HG03196 (cell line): ENCODE measurements around the gene UQCC5.
A peak's percentile ranks its signal among the peaks of the same experiment; 100 is the strongest.

Experiments
- ATAC-seq: cut with Tn5 transposase; IDR thresholded peaks from one replicate; pipeline ENCODE4 v1.9.1; 2021; ENCODE audit not compliant: unreplicated experiment

Gene UQCC5

DNA sequence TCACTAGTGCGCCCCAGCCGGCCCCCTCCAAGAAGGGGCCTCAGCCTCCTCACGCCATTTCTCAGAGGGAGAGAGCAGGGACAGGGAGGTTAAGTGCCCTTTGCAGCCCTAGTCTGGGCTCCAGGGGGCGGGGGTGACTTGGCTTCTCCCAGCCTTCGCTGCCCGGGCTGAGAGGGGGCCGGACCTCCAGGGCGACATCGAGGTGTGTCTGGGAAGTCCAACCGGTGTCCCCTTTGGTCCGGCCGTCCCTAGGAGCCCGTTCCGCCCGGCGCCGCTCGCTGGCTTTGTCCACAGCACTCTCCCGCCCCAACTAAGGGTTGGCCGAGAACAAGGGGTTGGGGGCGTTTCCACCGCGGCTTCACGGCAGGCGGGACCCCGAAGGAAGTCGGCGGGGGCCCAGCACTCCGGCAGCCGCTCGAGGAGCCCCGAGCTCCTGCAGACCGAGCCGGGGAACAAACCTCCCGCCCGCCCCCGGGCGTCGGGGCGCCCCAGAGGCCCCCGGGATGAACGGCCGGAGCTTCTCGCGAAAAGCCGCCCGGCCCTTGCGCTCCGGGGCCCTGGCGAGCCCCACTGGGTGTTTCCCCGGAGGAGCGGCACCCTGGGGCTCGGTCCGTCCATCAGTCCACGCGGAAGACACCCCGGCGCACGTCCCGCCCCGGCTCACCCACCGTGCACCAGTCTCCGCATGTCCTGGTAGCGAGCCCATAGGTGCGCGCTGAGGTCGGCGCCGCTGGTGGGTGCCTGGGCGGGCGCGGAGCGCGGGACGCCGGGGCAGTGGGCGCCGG, 3.4 kb upstream of the UQCC5 start:
- no peak for ATAC-seq

DNA sequence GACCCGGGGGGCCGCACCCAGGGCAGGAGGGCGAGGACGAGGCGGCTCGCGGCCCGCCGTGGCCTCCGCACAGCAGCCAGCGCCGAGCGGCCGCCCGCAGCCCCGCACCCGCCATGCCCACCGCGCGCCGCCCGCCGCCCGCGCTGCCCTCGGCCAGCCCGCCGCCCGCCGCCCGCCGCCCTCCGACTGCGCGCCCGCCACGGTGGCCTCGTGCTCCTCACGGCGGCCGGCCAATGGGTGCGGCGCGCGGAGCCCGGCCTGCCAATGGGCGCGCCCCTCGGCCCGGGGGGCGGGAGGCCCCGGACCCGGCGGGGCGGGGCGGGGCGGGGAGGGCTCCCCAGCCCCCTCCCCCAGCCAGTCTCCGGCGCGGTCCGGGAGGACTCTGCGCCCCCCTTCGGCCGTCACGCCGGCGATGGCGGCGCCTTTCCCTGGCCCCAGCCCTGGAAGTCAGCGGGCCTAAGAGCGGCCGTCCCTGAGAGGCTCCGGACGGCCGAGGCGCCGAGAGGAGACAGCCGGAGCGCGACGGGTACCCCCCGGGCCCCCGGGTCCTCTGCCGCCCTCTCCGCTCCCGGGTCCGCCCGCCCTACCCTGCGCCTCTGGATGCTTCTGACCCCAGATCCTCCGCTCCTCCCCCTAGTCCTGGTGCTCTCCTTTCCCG, 2.7 kb upstream of the UQCC5 start, which contains the start of gene NT5DC2:
TSS of gene NT5DC2 (minus strand) at position 235 of the 658 bp plus-strand sequence. CDS start at position 115, 120 bp downstream.
- peak; percentile 27 for ATAC-seq

DNA sequence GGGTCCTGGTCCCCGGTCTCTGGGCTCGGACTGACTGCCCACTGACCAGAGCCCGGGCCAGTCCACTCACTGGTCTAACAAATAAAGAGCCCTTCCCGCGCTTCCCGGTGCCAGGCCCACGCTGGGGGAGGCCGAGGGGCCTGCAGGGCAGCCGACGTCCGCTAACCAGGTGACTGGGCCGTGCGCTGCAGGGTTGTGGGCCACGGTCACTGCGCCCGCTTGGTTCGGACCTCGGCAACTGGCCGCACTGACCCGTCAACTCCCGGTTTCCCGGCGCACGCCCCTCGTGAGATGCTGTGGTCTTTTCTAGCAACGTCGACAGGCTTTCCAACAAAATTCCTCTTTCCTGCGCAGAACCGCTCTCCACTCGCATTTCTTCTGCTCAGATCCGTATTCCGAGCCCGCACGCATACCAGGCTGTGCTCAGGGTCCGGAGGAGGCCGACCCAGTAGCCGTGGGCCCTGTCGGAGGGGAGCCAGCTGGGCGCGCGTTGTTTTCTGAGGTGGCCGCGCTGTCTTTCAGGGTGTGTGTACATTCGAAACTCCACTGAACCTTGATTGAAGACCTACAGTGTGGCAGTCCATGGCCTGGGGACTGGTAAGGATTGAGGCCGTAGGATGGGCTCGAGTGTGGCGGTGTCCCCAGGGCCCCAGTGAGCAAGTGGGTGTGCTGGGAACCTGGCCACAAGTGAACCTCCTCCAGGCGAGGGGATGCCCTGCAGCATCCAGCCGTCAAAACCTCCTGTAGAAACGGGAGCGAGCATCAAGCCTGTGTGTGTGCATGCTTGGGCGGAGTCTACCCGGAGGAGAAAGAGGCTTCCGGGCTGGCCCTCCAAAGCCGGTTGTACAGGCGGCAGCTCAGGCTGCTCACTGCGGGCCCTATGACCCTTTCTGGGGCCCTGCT, 1.9 kb upstream of the UQCC5 start:
- ATAC-seq, result no peak

DNA sequence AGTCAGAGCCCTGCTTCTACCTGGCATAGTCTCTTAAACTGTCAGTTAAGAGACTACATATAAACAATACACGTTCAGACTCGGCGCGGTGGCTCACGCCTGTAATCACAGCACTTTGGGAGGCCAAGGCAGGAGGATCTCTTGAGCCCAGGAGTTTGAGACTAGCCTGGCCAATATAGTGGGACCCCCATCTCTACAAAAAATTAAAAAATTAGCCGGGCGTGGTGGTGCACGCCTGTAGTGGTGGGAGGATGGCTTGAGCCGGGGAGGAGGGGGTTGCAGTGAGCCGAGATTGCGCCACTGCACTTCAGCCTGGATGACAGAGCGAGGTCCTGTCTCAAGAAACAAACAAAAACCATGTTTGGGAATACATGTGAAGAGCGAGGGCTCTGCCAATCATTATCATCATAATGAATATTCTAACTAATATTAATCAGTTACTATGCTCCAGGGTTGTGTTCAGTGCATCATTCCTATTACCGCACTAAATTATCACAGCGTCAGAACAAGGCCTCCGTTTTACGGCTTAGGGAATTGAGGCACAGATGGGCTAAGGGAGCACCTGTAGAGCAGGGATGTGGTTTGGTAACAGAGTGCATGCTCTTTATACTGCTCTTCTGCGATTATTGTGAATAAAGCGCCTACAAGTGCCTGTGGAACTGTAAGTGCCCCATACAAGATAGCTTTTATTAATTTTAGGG, 844 bp upstream of the UQCC5 start:
- no peak for ATAC-seq

DNA sequence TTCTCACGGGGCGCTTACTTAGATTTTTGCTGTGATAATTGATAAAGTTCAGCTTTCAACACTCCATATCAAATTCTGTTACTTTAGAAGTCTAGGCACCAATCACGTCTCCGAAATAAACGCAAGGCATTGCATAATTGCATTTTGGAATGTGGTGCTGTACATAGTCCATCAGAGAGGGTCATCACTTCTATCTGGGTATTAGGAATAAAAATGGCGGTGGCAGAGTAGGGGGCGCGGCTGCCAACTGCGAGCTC, 365 bp upstream of the UQCC5 start:
- ATAC-seq, result no peak

DNA sequence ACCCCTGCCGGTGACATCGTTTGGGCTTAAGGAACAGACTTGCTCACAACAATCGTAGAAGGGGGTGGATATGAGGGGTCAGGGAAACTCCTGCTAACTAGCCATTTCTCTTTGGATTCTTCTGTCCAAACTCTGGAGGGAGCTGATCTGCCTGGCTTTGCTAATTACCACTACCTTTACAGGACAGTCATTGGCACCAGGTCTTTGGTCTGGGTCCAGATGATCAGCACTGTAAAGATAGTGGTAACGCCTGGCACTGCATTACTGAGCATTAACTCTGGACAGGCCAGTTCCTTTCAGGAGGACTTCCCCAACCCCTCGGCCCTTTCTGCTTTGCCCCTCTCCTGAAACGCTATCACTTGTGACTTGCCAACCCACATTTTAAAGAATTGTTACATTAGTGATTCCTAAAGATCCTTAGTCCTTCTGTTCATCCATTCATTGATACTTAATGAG, 788 bp downstream of the UQCC5 start:
- no peak for ATAC-seq

DNA sequence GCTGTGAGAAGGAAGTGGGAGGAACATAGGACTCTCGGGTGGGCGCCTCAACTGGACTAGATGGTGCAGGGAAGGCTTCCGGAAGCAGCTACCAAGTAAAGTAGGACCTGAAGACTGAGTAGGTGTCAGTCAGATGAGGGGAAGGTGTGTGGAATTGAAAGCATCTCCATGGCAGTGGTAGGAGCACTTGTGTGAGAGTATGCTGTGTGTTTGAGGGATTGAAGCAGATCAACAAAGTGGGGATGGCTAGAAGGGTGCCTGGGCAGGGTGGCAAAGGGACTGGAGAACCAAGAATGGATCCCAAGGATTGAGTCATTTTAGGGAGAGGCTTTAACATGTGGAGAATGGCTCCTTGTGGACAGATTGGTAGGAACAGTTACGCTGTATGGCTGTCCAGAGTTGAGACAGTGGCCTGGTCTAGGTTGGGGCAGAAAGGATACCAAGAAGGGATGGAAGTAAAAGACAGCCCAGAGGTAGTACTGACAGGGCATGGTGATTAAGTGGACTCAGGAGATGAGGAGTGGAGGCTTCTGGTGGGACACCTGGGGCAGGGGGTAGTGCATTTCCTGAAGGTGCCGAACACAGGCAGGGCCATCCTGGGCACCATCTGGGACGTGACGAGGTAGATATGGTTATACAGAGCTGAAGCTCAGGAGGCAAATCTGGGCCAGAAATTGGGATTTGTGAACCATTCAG, 1.5 kb downstream of the UQCC5 start:
- ATAC-seq, result no peak

DNA sequence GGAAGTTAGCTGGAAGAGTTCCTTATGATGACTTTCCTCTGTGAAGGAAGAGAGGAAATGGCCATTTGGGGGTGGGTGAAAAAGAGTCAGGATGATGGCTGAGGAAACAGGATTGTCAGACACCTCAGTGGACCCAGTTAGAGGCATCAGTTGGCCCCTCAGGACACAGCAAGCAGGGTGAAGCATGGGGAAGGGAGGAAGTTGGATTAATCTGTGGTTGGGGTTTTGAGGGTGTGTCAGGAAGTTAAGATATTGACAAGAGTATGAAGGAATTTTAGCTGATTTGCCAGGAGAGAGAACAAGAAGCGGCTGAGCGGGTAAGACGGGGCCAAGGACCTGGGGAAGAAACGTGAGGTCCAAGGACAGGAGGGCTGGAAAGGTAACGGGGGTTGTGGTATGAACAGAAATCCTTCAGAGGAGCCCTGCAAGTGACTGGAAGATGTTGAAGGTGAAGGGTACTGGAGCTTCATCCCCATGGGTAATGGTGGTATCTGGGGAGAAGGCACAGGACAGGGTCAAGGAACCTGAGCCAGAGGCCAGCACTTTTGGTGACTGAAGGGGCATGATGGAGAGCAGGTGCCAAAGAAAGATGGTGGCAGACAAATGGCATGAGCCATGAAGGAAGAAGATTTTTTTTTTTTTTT, 2.7 kb downstream of the UQCC5 start:
- no peak for ATAC-seq

DNA sequence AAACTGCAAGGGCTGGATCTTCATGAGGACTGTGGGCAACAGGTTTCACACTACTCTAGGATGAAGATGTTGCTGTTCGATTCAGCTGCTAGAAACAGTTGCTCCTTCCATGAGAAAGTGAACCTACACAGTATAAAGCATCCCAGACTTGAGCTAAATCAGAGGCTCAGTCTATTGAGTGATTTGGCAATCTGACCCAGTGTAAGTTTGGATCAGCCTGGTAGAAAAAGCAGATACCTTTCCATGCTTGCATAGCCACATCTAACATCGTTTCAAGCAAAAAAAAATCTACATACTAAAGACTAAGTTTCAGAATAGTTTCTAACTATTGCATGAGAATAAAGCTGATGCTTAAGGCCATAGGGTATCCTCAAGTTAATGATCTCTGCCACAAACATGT, 4.6 kb downstream of the UQCC5 start:
- no peak for ATAC-seq

DNA sequence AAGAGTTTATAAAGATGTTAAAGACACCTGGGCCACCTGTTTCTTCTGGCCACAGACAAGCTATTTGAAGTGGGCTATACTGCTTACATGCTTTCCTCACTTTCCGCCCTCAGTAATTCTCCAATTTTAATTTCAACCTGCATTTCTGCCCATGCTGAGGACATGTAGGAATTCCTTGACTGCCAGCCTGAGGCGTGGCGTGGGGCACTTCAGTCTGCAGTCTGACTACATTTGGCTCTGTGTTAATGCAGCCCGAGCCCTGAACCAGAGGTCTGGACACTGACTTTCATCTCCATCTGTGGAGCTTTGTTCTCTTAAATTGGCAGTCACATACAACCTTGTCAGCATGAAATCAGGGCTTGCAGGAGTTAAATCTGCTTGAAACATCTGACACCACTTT, 8.5 kb downstream of the UQCC5 start:
- ATAC-seq, result no peak

DNA sequence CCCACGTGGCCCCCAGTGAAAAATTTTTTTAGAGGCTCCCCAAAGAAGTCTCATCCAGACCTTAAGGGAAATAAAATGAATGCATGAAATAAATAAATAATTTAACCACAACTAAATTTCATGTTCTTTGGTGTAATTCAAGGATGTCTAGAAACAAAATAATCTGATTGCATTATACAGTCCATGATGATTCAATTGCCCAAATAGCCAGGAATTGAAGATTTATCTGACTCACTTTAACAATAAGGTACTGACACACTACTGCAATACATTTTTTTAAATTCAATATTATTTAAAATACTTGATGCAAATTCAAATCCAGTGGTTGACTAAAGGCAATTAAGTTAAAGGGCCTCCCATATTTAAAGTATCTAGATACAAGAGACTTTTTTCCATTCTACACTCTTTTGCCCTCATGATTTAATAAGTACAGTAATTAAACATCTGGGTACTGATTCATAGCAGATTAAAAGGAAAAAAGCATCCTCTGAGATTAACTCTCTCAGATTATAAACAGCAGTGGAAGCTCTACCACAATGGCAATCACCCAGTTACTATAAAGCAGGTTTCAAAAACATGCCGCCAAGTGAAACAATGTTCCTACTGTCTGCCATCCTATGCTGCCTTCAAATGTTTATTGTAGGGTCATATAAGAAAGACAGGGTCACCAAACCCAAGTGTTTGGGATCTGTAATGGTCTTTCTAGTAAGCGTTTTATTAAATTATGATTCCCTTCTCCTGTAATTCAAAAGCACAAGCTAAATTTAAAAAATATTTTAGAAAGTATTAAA, 9.9 kb downstream of the UQCC5 start:
- ATAC-seq, result no peak

DNA sequence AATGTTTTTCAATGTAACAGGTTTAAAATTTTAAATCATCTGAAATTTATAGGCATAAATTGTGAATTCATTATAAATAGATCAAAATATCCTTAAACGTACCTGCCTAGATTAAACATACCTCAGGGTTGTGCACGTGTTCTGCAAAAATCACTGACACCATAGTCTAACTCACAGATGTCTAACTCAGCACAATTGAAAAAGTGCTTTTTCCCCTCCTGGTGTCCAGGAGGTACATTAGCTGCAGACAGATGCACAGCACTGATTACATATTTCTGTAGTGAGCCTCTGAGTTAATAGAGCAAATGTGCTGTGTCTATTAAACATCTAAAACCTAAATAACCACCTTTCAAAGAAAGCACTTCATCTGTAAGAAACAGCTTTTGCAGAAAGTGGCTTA, 10.7 kb downstream of the UQCC5 start:
- no peak for ATAC-seq

DNA sequence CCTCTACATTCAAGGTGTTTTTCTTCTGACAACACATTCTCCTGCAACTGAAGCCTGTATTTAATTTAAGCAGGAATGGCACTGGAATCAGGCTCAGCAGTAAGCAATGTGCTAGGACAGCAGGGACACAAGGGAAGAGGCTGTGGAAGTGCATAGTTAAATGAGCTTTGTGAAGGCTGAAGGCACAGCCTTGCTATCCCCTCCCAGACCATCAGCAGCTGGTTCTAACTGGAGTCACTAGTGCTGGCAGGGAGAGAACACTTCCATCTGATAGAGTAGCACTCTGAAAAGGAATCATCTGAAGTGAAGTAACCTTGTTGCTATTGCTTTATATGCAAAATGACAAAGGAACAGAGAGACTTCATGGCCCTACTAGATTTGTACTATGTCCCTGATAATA, 14.7 kb downstream of the UQCC5 start:
- no peak for ATAC-seq

DNA sequence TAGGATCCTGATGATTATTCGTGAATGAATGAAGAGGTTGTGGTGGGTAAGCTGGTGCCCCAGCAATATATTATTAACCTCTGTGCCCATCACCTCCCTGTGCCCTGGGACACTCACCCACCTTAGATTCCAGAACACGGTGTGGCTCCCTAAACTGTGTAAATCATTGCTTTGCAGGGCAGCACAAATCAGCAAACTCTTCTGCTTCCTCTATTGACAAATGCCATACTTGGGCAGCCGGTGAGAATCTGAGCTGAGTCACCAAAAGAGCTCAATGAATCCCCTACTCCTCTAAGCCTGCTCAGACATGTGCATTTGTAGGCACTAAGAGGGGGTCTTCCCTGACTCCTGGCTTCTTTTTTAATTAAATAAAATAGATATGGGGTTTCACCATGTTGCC, 15.7 kb downstream of the UQCC5 start:
- ATAC-seq, result no peak

DNA sequence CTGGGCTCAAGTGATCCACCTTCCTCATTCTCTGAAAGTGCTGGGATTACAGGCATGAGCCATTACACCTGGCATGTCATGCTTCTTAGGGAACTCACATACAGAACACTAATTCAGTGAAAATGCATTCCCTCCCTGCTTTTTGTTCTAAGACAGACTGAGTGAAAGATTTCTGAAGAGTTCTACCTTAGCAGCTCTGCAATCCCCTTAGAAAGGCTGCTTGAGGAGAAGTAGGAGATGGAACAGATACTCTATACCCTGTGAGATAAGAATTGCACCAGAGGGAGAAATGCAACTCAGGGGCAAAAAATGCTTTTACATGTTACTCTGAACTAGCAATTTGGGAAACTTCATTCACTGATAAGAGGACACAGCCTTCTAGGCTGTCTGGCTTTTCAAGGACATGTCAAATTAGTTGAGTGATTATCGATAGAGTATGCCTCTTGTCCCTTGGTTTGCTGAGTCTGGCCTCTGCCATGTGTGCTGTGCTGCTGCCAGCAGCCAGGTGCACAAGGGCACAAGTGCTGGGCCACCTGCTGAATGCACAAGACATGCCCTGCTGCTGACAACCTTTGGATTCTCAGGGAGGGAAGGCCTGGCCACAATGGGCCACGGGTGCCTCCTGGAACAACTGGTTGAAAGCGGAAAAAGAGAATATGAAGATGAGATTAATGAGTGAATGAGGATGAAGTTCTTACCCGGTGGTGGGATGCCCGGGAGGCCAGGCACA, 17.8 kb downstream of the UQCC5 start:
- ATAC-seq, result no peak

DNA sequence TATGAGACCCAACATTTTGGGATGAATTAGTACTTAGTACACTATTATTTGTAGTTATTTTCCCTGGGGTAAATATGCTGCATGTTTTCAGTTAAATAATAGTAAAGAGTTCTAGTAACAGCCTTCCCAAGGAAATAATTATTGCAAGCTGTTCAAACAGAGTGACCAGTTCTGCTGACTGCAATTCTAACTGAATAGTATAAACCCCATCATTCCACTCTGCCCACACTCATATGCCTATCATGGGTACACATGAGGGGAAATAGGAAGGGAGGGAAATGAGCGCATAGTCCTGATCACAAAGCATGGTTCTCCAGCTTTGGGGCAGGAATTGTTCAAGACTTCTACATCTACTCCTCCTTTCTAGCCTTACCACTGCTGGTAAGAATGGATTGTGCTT, 18.7 kb downstream of the UQCC5 start:
- no peak for ATAC-seq

DNA sequence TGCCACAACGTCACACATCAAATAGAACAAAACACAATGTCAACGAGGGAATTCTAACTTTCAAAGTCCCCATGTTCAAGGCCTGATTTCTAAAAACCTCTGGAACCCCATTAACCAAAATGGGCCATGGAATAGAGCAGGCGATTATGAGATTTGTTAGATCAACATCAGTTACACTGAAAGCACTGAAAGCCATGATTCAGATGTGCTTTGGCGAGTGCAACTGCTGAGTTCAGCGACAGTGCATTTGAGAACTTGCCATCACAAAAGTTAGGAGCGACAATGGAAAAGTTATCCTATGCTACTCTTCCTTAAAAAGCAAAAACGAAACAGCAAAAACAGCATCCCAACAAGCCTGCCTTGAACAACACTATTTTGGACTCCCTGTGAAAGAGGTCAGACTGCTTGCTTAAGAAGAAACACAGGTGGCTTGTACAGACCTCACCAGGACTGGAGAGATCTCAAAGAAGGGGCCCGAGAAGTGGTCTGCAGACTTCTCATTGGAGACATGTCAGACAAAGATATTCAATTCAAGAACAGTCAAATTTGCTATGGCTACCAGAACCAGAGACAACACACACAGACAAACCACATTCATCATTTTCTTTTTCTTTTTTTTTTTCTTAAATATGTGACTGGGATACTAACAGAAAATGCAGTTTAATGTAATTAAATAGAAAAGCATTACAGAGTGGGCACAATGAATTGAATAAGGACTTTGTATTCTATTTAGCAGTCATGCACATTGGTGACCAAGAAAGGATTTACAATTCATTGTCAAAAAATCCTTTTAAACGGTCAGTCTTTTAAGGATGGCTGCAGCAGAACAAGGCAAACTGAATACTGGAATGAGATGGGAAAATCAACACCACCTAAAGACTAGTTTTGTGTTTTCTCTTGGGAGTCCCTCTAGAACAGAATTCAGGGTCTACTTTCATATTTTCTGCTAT, 20.9 kb downstream of the UQCC5 start:
- ATAC-seq, result no peak

DNA sequence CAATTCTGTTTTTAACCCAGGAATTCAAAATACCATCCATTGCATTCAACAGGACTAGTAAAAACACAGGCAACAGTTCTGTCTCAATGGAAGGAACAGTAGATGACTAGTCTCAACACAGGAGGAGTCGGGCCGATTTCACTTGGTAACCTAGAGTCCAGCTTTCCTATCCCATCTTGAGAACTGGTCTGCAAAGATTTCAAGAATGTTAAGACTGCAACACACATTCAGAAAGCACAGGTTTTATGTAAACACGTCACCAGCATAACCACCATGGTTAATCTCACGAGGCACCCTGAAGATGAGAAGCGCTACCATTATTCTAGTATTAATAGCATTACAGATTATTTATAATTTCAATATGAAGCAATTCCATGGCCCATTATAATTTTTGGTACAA, 22.0 kb downstream of the UQCC5 start:
- no peak for ATAC-seq
